Fibroblast of mammary gland (primary cell): ENCODE measurements around the gene ADGRG1.

Source experiments
- DNase-seq: peaks from one replicate; pipeline ENCODE4 v3.0.0-alpha.2; 2010; ENCODE audit warnings: low read depth
- H3K4me3 ChIP-seq: 2 replicates; pipeline ENCODE4 v1.5.1; 2011; ENCODE audit warnings: low read depth, mild to moderate bottlenecking, low read length, moderate library complexity; ENCODE audit not compliant: control insufficient read depth
- TF ChIP-seq, protein P1 (sequence below): conservative IDR thresholded peaks from 2 replicates; pipeline ENCODE4 v1.5.1; 2011; ENCODE audit warnings: low read depth, low read length, inconsistent platforms; ENCODE audit not compliant: control insufficient read depth, insufficient read depth

Gene ADGRG1

GRCh38 chr16:57693550-57693949, 65.1 kb downstream of the ADGRG1 start:
- TF ChIP-seq, protein P1, sequence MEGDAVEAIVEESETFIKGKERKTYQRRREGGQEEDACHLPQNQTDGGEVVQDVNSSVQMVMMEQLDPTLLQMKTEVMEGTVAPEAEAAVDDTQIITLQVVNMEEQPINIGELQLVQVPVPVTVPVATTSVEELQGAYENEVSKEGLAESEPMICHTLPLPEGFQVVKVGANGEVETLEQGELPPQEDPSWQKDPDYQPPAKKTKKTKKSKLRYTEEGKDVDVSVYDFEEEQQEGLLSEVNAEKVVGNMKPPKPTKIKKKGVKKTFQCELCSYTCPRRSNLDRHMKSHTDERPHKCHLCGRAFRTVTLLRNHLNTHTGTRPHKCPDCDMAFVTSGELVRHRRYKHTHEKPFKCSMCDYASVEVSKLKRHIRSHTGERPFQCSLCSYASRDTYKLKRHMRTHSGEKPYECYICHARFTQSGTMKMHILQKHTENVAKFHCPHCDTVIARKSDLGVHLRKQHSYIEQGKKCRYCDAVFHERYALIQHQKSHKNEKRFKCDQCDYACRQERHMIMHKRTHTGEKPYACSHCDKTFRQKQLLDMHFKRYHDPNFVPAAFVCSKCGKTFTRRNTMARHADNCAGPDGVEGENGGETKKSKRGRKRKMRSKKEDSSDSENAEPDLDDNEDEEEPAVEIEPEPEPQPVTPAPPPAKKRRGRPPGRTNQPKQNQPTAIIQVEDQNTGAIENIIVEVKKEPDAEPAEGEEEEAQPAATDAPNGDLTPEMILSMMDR: no peak
- no peak for DNase-seq
- H3K4me3 ChIP-seq: no peak overlapping the region

- no peak for DNase-seq
- H3K4me3 ChIP-seq: no peak overlapping the region
- TF ChIP-seq, protein P1: no peak
Observed at GRCh38 chr16:57694231-57694724, 65.8 kb downstream of the ADGRG1 start.

GRCh38 chr16:57694725-57695679, 66.6 kb downstream of the ADGRG1 start, which contains the start of gene DRC7:
Gene DRC7, plus strand, starts transcription at chr16:57694806. Its CDS starts 3,144 bp downstream, at chr16:57697950.
- TF ChIP-seq, protein P1: no peak
- peak; percentile 30 for DNase-seq
- no peak within 1 kb of the TSS for H3K4me3 ChIP-seq

GRCh38 chr16:57695680-57696069, 67.2 kb downstream of the ADGRG1 start:
- TF ChIP-seq, protein P1: no peak
- DNase-seq: no peak
- H3K4me3 ChIP-seq: no peak overlapping the region

DNA sequence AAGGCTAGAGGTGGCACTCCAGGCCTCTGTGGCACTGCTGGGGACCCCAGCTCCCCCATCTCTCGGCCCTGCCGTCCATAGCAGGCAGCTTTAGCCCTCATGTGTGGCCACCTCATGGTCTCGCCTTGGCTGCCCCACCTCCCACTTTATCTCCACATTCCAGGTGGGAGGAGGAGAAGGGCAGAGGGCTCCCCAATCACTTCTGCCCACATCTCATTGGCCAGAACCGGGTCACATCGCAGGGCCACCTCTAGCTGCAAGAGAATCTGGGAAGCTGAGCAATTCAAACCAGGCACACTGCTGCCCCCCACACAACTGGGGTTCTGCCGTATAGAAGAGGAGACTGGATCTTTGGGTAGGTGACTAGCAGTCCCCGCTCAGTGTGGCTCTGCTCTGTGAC, 67.8 kb downstream of the ADGRG1 start:
- no peak overlapping the region for H3K4me3 ChIP-seq
- DNase-seq: no peak
- TF ChIP-seq, protein P1: no peak

GRCh38 chr16:57697896-57698537, 69.6 kb downstream of the ADGRG1 start:
- TF ChIP-seq, protein P1: no peak

More at GRCh38 chr16:57697896-57698537, 69.6 kb downstream of the ADGRG1 start:
- H3K4me3 ChIP-seq: no peak overlapping the region
- DNase-seq: no peak
